T-helper 9 cell (primary cell): ENCODE results near the gene SCGB3A2.

Experiments used
- DNase-seq: peaks from one replicate; pipeline ENCODE4 v3.0.0-alpha.2; 2020
- total RNA-seq, 2 donors: gene quantifications; one replicate each; lab custom pipeline; 2026; lab: John Stamatoyannopoulos, UW

The SCGB3A2 gene, protein sequence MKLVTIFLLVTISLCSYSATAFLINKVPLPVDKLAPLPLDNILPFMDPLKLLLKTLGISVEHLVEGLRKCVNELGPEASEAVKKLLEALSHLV
- 0 reads per million in 2 donors for total RNA-seq

DNA sequence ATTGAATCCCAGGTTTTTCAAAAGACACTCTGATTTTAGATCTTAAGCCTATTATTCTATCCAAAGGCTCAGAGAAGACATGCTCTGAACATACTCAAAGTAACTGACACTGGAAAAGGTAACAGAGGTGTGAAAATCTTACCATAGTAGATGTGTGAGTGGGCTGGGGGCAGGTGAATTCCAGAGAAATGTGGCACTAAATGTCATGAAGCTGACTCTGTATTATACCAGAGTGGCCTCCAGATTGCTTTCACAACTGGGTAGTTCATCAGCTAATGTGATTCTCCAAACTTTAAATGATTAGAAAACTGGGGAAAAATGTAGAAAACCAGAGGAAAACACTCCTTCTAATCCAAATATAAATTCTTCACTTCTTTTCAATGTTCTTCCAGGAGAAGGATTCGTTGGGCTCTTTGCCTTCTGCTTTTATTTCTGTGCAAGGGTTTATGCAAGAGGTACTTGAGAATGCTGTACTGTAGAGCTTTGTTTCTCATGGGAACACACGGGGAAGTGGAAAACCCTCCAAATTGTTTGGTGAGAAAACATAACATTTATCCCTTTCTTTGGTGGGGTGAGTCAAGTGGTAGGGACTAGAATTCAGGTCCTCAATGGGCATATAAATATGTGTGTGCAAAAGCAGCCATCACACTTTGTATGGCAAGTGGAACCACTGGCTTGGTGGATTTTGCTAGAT, at the start of gene SCGB3A2:
SCGB3A2 (plus strand) TSS at position 646 of the 694 bp plus-strand sequence. CDS start 93 bp downstream, outside the sequence.
- no peak for DNase-seq

DNA sequence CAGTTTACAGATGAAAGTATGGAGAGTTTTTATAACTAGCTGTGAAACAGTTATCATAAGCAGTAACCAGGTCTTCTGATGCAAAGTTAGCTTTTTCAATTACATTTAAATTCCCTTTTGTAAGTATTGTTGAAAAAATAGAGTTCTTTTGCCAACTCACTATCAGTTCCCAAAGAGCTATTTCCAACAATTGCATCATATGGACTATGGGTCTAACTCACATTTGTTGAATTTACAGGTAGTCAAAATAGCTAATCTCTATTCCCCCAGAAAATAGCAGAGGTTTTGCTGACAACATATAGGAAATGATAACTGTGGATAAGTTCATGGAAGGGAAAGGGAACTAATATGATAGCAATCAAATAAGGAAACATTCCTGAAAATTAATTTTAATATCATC, 48.5 kb upstream of the SCGB3A2 start:
- DNase-seq = no peak

DNA sequence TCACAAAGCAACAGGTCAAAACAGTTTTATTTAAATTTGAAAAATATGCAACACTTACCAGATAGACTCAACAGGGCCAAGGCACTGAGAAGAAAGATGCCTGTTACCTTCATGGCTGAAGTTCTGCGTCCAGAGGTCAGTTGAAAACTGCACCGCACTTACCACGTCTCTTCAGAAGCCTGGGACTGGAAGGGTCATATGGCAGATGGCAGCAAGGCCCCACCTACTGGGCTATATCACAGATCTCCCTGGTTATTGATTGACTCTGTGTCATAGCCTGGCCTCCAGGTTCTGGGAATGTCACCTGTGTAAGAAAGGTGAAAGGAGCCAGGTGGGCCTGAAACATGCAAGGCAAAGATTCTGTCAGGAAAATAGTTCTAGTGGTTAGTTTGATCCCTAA, 47.0 kb upstream of the SCGB3A2 start, which contains the start of gene SPINK1:
SPINK1 (minus strand) TSS at position 207 of the 400 bp plus-strand sequence; CDS start at position 113, 94 bp downstream.
- no peak for DNase-seq

DNA sequence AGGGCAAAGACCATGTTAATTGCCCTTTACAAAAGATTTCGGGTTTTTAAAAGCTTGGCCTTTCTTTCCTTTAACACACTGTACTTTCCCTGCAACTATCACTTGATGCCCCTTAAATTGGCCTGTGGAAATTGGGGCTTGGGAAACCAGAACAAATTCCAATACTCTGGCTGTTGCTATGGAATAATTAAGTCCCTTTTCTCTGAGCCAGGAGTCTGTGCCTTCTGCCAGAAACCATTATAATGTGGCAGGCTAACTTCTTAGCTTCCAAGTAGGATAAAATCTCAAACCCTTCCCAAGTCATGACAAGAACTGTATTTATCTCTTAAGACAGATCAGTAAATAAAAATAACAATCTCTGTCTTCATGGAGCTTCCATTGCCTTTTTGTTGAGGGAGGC, 46.0 kb upstream of the SCGB3A2 start:
- DNase-seq = no peak

DNA sequence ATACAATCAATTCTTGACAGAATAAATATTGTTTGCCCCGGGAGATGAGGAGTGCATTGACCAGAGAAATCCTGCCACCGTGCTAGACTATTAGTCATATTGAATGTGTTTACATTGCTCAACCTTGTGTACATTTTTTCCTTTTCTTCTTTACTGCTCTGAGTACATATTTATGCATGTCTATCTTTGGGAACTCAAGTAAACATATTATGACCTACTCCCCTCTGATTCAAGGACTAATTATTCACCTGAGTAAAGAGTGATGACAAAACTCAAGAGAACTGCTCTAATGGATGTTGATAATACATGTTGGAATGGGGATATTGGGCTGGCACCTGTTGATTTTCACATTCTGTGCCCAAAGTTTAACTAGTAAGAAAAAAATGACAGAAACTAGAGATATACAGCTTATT, 43.1 kb upstream of the SCGB3A2 start:
- DNase-seq = no peak

DNA sequence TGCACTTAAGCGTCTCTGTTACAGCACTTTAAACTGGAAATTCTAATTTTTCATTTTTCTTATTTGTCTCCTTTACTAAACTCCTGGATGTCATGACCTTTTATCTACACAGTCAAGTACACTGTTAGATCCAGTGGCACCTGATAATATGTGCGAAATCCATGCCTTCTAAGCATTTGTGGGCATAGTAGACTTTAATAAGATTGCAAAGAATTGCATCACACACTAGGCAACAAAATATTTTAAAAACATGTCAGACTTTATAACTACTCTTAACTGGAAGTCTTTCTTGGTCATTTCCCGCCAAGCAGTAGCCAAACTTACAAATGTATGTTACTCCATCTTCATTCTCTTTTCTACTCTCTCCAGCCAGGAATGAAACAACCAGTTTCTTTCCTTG, 42.1 kb upstream of the SCGB3A2 start:
- DNase-seq = no peak

DNA sequence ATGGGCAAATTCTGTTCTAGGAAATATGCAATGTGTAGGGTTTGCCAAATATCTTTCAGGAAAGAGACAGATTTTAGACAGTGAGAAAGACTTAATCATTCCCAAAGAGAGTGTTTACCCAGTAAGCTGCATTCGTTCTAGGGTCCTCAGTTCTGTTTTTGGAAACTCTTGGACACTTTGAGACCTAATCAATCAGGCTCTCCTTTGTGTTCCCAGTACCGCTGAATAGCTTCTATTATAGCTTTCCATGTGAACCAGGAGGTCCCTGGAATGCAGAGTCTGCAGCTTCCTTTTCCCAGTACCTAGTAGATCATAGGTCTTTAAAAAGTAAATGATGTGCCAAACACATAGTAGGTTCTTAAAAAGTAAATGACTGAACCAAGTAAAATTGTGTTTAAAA, 35.6 kb upstream of the SCGB3A2 start:
- no peak for DNase-seq

DNA sequence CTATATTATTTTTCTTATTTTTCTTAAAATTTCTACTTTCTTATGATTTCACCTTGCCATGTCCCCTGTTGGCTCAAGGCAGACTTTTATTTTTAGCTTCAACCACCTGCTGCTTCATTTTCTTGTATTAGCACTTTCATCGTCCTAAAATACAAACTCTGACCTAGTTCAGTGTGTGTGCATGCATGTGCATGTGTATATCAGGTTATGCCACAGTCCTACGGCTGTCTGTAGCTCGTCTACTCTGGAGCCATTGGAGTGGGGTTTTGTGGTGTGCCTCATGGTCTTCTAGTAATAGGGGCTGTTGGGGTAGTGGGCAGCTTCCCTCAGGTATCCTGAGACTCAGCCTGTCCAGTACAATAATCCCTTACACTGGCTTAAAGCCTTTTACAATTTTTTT, 33.7 kb upstream of the SCGB3A2 start:
- no peak for DNase-seq

DNA sequence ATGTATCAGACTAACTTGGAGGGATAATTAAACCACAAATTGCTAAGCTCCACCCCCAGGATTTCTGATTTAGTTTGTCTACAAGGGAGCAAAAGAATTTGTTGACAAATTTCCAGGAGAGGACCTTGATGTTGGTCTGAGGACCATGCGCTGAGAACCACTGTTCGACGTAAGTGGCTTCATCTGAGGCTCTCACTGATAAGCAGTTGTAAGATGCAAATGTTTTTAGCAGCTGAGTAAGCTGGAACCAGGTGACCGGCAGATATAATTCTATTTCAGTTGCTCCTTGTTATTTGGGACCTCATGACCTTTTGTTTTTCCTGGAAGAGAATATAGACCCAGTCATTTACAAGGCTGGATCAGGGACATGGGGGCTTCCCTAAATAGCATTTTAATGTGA, 32.9 kb upstream of the SCGB3A2 start:
- no peak for DNase-seq

DNA sequence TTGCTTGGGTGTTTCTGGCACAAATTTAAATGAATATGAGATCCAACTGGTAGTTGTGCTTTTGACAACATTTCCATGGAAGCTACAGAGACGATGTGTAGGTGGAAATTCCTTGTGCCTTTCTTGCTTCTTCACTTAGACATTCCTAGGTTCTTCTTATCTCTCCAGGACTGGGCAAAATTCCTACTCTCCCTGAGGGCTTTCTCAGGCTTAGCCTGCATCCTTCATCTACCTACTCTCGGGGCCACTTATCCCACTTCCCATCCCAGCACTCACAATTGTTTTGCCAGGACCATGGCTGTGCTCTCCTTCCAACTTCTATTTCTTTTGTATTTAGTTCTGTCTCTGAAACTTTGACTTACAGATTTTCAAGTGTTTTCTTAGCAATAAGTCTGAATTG, 29.3 kb upstream of the SCGB3A2 start:
- DNase-seq = no peak

DNA sequence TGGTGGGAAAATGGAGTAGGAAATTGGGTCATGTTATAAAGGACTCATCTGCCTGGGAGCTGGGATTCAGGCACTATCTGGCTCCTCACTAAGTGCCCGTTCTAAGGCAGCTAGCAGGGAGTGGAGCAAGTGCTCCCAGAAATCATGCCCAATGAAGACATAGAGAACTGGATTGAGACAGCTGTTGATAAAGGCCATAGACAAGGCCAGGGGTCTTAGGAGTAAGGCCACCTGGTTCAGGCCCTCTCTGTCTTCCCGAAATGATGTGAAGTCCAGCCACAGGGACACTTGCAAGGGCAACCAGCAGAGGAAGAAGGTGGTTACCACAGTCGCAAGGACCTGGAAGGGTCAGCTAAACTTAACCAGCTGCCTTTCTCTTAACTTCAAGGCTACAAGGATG, 26.9 kb upstream of the SCGB3A2 start:
- DNase-seq = no peak

DNA sequence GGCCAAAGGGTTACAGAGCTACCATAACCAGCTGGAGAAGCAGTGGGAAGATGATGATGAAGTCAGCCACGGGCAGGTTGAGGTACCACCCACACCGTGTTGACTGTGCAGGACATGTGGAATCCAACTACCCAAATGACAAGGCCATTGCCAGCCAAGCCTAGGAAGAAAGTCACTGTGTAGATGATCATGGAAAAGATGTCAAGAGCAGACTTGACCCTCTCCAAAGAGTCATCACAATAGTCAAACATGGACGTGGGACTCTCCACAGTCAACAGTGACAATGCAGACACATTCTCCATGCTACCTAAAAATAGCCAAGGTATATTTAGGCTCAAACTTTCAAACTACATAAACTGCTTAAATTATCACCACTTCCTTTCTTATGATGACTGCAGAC, 26.1 kb upstream of the SCGB3A2 start:
- no peak for DNase-seq

DNA sequence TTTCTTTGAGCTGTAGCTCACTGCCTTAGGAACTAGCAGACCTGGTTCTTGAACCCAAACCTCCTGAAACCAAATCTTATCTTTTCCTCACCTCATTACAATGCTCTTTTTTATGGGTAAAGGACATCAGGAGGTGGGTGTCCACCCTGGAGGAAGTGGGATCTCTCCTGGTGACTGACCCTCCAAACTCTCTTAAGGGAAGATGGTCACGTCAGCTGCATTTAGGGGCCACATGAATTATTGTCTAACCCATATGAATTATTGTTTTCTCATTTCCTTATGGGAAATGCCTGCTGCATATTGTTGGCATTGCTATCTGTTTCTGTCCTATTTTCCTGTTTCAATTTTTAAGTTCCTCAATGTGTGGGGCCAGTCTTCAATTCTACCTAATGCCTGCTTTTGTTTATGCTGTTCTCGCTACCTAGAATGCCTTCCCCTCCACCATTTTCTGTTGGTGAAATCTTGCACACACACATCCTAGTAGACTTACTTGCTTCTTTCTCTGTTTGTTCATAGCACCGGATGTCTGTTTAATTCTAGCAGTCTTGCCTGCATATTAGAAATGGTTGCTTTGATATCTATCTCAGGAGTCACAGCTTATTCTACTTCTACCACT, 25.0 kb upstream of the SCGB3A2 start:
- DNase-seq = no peak

DNA sequence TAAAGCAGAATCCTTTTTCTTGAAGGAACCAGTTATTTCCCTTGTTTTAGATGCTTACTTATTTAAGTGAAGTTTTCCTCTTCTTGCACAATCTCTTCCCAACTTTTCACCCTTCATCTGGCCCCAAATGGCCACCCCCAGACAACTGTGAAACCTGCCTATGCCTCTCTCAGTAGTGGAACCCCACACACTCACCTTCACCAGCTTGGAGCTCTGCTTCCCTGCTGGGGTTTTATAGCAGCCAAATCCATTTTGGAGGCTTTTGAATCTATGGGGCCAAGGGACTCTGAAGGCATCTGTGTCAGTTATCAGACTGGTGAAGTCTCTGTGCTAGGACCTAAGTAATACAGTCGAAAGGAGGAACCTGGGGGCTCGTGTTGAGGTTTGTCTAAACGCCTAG, 24.2 kb upstream of the SCGB3A2 start:
- DNase-seq = no peak

DNA sequence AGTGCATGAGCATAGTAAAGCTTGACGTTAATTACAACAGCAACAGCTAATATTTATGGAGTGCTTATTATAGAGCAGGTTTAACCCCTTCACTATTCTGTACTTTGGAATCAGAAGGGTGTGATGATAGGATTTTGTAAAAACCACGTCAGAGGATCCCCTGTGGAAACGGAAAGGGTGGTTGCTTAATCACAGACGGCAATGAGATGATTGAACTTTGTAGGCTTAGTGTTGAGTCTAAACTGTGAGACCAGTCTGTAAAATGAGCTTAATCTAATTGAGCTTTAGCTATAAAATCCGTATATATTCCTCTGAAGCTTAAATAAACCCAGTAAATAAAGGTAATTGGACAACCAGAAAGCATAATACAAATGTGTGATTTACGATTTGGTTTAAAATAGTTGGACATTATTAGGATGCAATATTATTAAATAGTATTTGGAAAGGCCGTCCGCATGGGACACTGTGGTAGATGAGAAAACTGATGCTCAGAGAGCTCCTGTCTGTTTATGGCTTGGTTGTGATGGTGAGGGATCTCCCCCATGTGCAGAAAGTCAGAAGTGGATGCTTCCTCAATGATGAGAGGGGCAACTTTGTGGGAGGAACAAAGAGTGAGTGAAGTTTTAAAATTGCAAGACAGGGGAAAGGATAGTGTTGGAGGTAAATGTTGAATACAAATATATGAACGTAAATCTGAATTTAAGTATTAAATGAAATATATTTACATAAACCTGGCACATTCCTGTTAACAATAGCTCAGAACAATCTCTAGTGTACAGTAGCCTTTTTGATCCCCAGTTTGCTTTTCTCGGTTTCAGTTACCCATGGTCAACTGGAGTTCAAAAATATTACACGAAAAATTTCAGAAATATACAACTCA, 23.4 kb upstream of the SCGB3A2 start:
- no peak for DNase-seq

DNA sequence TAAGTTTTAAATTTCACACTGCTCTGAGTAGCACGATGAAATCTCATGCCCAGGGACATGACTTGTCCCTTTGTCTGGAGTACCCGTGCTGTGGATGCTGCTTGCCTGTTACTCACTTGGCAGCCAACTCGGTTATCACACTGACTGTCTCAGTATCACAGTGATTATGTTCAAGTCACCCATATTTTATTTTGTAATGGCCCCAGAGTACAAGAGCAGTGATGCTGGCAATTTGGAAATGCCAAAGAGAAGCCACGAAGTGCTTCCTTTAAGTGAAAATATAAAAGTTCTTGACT, 22.8 kb upstream of the SCGB3A2 start:
- DNase-seq = no peak

DNA sequence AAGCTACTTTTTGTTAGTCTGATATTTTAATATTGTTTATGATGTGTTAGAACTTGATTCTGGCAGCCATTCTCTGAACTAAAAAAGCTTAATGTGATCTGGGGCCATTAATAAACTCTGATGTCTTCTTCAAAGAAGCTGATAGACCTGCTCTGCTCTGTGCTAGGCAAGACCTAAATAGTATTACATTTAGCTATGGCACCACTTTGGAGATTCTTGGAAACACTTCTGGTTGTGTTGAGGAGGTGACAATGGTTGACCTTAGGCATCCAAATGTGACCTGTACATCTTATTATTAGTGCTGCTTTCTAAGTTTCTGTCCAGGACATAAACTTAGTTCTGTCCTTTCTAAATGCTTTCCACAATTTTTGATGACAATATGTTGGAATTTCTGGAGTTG, 21.7 kb upstream of the SCGB3A2 start:
- DNase-seq = no peak

DNA sequence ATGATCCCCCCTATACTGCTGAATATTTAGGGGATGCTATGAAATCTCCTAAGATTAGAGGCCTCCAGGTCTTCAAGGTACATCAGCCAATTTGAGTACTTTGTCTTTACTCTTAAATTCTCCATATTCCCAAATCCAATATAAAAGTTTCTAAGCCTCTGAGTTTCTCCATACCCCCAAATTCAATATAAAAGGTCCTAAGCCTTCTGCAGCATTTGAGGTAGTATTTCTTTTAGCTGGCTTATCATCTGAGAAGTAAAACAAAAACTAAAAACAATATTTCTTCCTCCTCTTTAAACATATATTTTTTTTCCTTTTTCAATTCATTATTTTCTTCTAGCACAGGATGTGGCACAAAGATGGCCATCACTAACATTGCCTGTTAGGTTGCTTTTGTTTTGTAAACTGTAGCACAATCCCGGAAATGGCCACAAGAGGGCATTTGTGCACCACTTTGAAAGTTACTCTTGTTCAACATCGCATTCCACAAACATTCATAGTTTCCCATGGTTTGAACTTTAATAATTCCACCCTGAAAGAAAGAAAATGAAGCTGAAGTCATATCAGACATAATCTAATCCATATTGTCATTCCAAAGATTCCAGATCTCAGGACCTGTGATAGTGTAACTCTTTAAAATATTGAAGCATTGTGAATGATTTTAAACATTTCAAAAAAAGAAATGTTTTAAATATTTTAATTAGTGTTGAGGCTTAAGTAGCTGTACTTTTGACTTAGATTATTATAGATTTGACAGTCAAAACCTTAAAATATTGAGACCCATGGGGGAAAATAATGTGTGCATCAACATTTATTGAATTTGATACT, 21.0 kb upstream of the SCGB3A2 start:
- peak; percentile 2 for DNase-seq

DNA sequence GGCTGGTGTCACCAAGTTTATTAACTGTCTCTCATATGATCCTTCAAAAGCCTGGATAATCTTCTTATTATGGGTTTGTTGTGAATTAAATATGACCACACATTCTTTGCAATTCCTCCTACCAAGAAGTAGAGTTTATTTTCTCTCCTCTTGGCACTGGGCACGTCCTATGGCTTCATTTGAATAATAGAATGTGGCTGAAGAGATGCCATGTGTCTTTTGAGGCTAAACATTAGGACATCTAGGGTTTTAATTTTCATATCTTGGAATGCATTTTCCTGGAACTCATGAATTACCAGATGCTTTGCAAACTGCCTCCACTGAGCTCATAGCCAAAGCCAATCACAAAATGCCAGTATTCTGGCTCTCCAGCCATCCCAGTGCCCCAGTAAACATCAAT, 19.9 kb upstream of the SCGB3A2 start:
- DNase-seq = no peak

DNA sequence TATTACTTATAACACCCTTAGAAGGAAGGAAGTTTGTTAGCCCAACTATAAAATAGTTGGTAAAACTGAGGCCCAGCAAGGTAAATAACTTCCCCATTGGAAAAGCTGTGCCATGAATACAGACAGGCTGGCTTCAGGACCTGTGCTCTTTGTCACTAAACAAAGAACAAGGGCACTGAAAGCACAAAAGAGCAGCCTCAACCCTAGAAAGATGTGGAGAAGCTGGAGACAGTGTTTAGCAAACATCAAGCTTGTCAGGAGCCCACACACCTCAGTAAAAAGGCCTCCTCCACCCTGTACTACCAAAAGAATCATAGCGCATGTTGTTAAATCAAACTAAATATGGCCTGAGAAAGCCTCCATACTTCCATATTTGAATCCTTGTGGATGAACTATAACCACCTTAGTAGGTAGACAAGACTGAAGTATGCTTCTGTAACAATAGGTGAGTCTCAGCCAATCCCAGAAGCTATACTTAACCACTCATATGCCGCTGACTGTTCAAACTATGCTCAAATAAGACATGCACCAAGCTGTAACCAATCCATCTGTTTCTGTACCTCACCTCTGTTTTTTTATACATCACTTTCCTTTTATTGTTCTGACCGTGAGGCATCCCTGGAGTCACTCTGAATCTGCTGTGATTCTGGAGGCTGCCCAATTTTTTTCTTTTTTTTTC, 18.4 kb upstream of the SCGB3A2 start:
- DNase-seq = no peak

DNA sequence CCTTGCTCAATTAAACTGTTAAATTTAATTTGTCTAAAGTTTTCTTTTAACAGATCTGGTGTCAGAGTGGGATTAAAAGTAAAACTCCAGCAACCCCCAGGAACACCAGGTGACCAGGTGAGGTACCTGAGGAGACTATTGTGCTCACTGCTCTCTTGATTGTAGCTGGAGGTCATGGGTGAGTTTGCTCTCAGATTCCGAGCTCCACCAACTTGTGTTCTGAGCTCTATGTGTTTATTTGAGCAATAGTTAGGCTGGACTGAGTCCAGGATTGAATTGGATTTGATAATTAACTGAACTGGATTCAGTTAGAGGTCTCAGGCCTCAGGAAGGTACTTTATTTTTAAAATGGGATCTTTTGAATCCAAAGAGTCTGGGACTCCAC, 17.9 kb upstream of the SCGB3A2 start:
- DNase-seq = no peak
